Measurements from ENCODE around the gene IGF2BP3.

DNA sequence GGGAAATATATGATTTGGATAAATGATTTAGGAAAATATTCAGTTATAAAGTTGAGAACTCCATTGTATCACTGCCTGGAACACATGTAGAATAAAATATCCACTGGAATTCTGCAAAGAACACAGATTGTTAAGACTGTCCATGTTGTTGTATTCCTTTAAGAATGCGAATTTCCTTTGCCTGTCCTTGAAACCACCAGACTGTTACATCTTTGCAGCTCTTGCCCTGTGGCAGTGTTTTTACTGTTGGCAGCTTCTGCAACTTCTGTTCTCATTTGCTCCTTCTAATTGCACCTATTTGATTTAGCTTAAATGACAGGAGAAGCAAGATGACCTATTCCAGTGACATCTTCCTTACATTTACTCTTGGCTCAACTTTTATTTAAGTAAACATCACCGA is 131.4 kb downstream of the IGF2BP3 start:
- TF ChIP-seq ZNF274 (IDR thresholded peaks at IDR 0.05; ENCODE audit: low read depth, low read length) (no peak), YY1 (IDR thresholded peaks at IDR 0.05; ENCODE audit: insufficient read depth, insufficient read length) (no peak), SUZ12 (IDR thresholded peaks at IDR 0.05; ENCODE audit: extremely low read depth, insufficient read depth, insufficient read length) (no peak)

All from NT2/D1 (cell line).